GM12872 (cell line): ENCODE results near the gene MEGF9.

ENCODE experiments used
- TF ChIP-seq, protein P1 (sequence below): IDR thresholded peaks from 3 replicates; pipeline ENCODE4 v1.5.1; 2011; ENCODE audit warnings: low read depth, mild to moderate bottlenecking, low read length, moderate library complexity; ENCODE audit not compliant: insufficient read depth

Gene MEGF9

DNA sequence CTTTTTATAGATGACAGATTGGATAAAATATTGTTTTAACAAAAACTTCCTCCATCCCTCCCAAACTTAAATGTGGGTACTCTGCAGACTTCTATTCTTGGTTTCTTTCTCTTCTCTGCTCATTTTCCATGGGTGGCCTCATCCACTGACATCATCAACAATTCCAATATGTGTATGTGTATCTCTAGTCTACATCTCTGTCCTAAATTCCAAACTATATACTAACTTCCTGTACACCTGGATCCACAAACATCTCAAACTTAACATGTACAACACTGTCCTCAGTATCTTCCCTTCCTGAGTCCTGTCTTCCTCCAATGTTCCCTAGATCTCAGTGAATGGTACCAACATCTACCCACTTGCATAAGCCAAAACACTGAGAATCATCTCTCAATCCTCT, 105.8 kb downstream of the MEGF9 start:
- TF ChIP-seq, protein P1, sequence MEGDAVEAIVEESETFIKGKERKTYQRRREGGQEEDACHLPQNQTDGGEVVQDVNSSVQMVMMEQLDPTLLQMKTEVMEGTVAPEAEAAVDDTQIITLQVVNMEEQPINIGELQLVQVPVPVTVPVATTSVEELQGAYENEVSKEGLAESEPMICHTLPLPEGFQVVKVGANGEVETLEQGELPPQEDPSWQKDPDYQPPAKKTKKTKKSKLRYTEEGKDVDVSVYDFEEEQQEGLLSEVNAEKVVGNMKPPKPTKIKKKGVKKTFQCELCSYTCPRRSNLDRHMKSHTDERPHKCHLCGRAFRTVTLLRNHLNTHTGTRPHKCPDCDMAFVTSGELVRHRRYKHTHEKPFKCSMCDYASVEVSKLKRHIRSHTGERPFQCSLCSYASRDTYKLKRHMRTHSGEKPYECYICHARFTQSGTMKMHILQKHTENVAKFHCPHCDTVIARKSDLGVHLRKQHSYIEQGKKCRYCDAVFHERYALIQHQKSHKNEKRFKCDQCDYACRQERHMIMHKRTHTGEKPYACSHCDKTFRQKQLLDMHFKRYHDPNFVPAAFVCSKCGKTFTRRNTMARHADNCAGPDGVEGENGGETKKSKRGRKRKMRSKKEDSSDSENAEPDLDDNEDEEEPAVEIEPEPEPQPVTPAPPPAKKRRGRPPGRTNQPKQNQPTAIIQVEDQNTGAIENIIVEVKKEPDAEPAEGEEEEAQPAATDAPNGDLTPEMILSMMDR: no peak

DNA sequence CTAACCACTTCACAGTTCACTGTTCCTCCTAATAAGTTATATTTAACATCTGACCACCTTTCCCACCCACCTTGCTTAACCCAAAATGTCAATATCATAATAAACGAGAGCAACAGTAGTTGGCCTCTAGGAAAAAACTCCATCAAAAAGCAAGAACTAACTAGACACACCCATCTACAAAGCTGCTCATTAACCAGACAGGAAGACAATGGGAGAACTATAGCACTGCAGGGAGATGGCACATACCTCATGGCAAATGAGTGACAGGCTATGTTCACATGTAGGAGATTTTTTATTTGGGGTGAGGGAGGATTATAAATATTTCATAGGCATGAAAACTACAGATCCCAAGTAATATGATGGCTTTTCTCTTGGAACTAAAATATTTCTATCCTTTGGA, 110.7 kb downstream of the MEGF9 start:
- TF ChIP-seq, protein P1: no peak

DNA sequence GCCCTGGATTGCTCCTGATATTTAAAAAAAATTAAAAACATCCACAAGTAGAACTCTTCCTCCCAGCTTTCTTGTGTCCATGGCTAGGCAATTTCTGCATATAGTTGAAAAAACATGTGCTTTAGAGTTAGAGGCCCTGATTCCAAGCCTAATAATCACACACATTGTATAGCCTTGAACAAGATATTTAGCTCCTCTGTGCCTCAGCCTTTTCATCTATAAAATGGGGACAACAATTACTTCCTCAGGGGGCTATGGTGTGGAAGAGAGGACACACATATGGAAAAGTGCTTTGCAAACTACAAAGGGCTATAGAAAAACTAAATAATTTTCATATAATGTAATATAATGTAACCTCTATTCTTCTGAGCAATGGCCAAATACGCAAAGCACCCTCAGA, 111.3 kb downstream of the MEGF9 start:
- TF ChIP-seq, protein P1: no peak

GRCh38 chr9:120593955-120594277, 120.4 kb downstream of the MEGF9 start:
- TF ChIP-seq, protein P1: no peak

DNA sequence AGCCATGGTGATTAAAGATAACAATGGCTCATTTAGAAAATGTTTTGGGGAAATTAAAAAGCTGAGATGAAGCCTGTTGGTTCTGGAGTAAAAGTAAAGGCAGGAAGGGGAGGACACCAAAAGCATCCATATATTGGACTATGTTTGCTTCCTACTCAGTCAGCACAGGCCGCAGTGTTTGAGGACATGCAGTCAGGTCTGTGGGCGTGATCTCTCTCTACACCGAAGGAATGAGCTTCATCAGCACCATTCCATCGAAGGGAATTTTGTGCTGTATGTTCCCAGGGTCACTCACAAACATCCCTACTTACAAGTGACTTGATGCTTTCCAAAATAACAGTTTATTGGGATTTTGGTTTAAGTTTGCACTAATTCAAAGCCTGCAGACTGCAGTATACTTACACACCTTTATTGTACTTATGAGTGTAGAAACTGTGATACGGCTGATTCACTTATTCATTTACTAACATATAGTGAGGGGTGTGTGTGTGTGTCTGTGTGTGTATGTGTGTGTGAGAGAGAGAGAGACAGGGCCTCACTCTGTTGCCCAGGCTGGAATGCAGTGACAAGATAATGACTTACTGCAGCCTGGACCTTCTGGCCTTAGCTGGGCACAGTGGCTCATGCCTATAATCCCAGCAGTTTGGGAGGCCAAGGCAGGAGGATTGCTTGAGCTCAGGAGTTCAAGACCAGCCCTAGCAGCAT, 120.9 kb downstream of the MEGF9 start:
- TF ChIP-seq, protein P1: no peak

GRCh38 chr9:120592210-120592609, 122.1 kb downstream of the MEGF9 start:
- TF ChIP-seq, protein P1: no peak

GRCh38 chr9:120587328-120587727, 126.9 kb downstream of the MEGF9 start:
- TF ChIP-seq, protein P1: no peak

DNA sequence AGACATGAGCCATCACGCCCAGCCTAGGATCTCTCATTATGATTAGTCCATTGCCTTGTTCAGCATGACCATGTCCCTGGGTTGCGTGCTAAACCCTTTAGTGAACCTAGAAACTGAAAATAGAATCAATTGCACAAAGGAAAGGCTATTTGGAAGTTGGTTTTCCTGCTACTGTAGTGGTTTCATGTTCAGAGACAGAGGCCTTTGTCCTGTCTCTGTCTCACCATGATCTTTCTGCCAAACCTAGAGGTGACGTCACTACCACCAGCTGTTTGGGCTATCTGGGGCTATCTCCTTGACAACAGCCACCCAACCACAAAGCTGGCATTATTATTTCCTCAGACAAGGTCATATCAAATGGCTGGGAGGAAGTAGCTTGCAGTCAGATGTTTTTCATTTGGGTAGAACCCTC, 130.3 kb downstream of the MEGF9 start:
- TF ChIP-seq, protein P1: no peak
